Suprapubic skin (tissue), 2 donors: ENCODE data around the gene PHACTR2.

Experiments
- EP300 ChIP-seq: sonication (generic); formaldehyde crosslinking; IDR thresholded peaks from one replicate; pipeline ENCODE4 v1.6.1; 2017; ENCODE audit warnings: antibody characterized with exemption
- POLR2A ChIP-seq, 2 donors: fragments of 450-650 bp; IDR thresholded peaks; one replicate each; pipeline ENCODE4 v1.6.1; 2017; ENCODE audit warnings: antibody characterized with exemption in 2 of 2, mild to moderate bottlenecking in 2 of 2, moderate library complexity in 2 of 2

DNA sequence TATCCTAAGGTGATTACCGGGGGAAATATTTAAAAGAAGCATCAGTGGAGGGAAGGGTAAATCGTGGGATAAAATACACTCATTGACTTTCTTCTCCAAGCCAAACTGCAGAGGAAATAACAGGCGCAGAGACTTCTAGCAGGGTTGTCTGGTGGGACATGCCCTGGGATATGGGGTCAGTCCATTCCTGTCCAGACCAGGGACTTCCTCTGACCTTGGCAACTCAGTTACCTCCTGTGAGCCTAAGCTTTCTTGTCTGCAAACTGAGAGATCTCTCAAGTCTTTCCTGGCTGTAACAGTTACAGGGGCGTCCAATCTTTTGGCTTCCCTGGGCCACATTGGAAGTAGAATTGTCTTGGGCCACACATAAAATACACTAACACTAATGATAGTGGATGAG is 21.7 kb upstream of the PHACTR2 start:
- TF ChIP-seq EP300 (no peak), POLR2A (IDR thresholded peaks at IDR 0.05) (no peak)
